GM21526 (cell line): Measurements from ENCODE around the gene NR3C2.

ENCODE experiments used
- ATAC-seq: cut with Tn5 transposase; IDR thresholded peaks from one replicate; pipeline ENCODE4 v1.9.1; 2021; ENCODE audit warnings: moderate library complexity; ENCODE audit not compliant: unreplicated experiment, low FRiP score

NR3C2 gene

GRCh38 chr4:148441986-148442831 is at the start of gene NR3C2:
TSS of gene NR3C2 (minus strand) at chr4:148442414.
- ATAC-seq = peak; percentile 98

GRCh38 chr4:148487181-148487580 is 45.0 kb upstream of the NR3C2 start:
- no peak for ATAC-seq

- no peak for ATAC-seq
Observed at GRCh38 chr4:148481636-148482035, 39.4 kb upstream of the NR3C2 start.

- no peak for ATAC-seq
Observed at GRCh38 chr4:148477276-148477675, 35.1 kb upstream of the NR3C2 start.

GRCh38 chr4:148469938-148470337 is 27.7 kb upstream of the NR3C2 start:
- no peak for ATAC-seq

GRCh38 chr4:148454835-148455234 is 12.6 kb upstream of the NR3C2 start:
- ATAC-seq = no peak

GRCh38 chr4:148453833-148454232 is 11.6 kb upstream of the NR3C2 start:
- ATAC-seq = no peak

- ATAC-seq = no peak
Observed at GRCh38 chr4:148452970-148453369, 10.8 kb upstream of the NR3C2 start.

GRCh38 chr4:148449921-148450320 is 7.7 kb upstream of the NR3C2 start:
- ATAC-seq = no peak

- ATAC-seq = no peak
Observed at GRCh38 chr4:148448141-148448540, 5.9 kb upstream of the NR3C2 start.

- no peak for ATAC-seq
Observed at GRCh38 chr4:148447681-148448080, 5.5 kb upstream of the NR3C2 start.

- no peak for ATAC-seq
Observed at GRCh38 chr4:148445860-148446330, 3.7 kb upstream of the NR3C2 start.

GRCh38 chr4:148445071-148445859 is 3.1 kb upstream of the NR3C2 start:
- ATAC-seq = peak; percentile 15

GRCh38 chr4:148444296-148445070 is 2.3 kb upstream of the NR3C2 start:
- no peak for ATAC-seq

GRCh38 chr4:148443512-148444295 is 1.5 kb upstream of the NR3C2 start:
- no peak for ATAC-seq

GRCh38 chr4:148442832-148443511 is 758 bp upstream of the NR3C2 start:
- ATAC-seq = peak; percentile 11

- no peak for ATAC-seq
Observed at GRCh38 chr4:148441624-148441985, 609 bp downstream of the NR3C2 start.

GRCh38 chr4:148438047-148438446 is 4.2 kb downstream of the NR3C2 start:
- no peak for ATAC-seq

- ATAC-seq = no peak
Observed at GRCh38 chr4:148437439-148437838, 4.8 kb downstream of the NR3C2 start.

GRCh38 chr4:148436512-148436911 is 5.7 kb downstream of the NR3C2 start:
- no peak for ATAC-seq
